ENCODE results near the gene ABHD15.

GRCh38 chr17:29597361-29598172, 30.7 kb upstream of the ABHD15 start:
- TF ChIP-seq POLR2A (IDR thresholded peaks at IDR 0.05) (no peak), POLR2AphosphoS5 (IDR thresholded peaks at IDR 0.05; ENCODE audit: insufficient read depth in 1 of 2, low read depth in 1 of 2) (no peak)
- TF ChIP-seq, protein P1, sequence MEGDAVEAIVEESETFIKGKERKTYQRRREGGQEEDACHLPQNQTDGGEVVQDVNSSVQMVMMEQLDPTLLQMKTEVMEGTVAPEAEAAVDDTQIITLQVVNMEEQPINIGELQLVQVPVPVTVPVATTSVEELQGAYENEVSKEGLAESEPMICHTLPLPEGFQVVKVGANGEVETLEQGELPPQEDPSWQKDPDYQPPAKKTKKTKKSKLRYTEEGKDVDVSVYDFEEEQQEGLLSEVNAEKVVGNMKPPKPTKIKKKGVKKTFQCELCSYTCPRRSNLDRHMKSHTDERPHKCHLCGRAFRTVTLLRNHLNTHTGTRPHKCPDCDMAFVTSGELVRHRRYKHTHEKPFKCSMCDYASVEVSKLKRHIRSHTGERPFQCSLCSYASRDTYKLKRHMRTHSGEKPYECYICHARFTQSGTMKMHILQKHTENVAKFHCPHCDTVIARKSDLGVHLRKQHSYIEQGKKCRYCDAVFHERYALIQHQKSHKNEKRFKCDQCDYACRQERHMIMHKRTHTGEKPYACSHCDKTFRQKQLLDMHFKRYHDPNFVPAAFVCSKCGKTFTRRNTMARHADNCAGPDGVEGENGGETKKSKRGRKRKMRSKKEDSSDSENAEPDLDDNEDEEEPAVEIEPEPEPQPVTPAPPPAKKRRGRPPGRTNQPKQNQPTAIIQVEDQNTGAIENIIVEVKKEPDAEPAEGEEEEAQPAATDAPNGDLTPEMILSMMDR (IDR thresholded peaks at IDR 0.05), result no peak
